NCI-H2081 (cell line): ENCODE measurements around the gene SKA1.

Source experiments
- DNase-seq, 2 experiments: peaks; one replicate each; lab custom pipeline; 2025; lab: John Stamatoyannopoulos, UW

SKA1 gene

GRCh38 chr18:50374753-50375391 is at the start of gene SKA1:
Gene SKA1, plus strand, starts transcription at chr18:50375046. Its CDS starts 785 bp downstream, at chr18:50375831.
- DNase-seq = peak; percentile 86 to 89

GRCh38 chr18:50327983-50328382 is 46.9 kb upstream of the SKA1 start:
- DNase-seq = no peak

GRCh38 chr18:50330176-50330575 is 44.7 kb upstream of the SKA1 start:
- no peak for DNase-seq

- DNase-seq = no peak
Observed at GRCh38 chr18:50331691-50332090, 43.2 kb upstream of the SKA1 start.

- no peak for DNase-seq
Observed at GRCh38 chr18:50334546-50335152, 40.2 kb upstream of the SKA1 start.

- no peak for DNase-seq
Observed at GRCh38 chr18:50338122-50338521, 36.7 kb upstream of the SKA1 start.

- no peak for DNase-seq
Observed at GRCh38 chr18:50338715-50339114, 36.1 kb upstream of the SKA1 start.

GRCh38 chr18:50340078-50340477 is 34.8 kb upstream of the SKA1 start:
- DNase-seq = no peak

GRCh38 chr18:50341443-50341842 is 33.4 kb upstream of the SKA1 start:
- DNase-seq = no peak

- DNase-seq = no peak
Observed at GRCh38 chr18:50350699-50351098, 24.1 kb upstream of the SKA1 start.

GRCh38 chr18:50356036-50356945 is 18.6 kb upstream of the SKA1 start:
- DNase-seq = no peak

- DNase-seq = no peak
Observed at GRCh38 chr18:50358844-50359243, 16.0 kb upstream of the SKA1 start.

- DNase-seq = no peak
Observed at GRCh38 chr18:50359806-50360205, 15.0 kb upstream of the SKA1 start.

GRCh38 chr18:50360611-50361010 is 14.2 kb upstream of the SKA1 start:
- DNase-seq = no peak

GRCh38 chr18:50369672-50370071 is 5.2 kb upstream of the SKA1 start:
- DNase-seq = no peak

- no peak for DNase-seq
Observed at GRCh38 chr18:50372743-50373142, 2.1 kb upstream of the SKA1 start.

- no peak for DNase-seq
Observed at GRCh38 chr18:50373561-50374219, 1.2 kb upstream of the SKA1 start.

- DNase-seq = no peak
Observed at GRCh38 chr18:50374220-50374752, 560 bp upstream of the SKA1 start.

- DNase-seq = no peak
Observed at GRCh38 chr18:50377061-50377798, 2.4 kb downstream of the SKA1 start.

GRCh38 chr18:50388988-50389387 is 14.1 kb downstream of the SKA1 start:
- no peak for DNase-seq

- DNase-seq = no peak
Observed at GRCh38 chr18:50393802-50394201, 19.0 kb downstream of the SKA1 start.
